Fibroblast of gingiva (primary cell): Measurements from ENCODE around the gene ZNF586.
A peak's percentile ranks its signal among the peaks of the same experiment; 100 is the strongest.
"Not testable (repeated sequence)": the region's sequence is repeated elsewhere in the genome, so short reads cannot be mapped to it uniquely, and the experiment has no call there.

Source experiments
- DNase-seq: peaks from one replicate; pipeline ENCODE4 v3.0.0-alpha.2; 2011; ENCODE audit warnings: low read depth

The ZNF586 gene

GRCh38 chr19:57769345-57770131 is at the start of gene ZNF586:
ZNF586 (plus strand) TSS chr19:57769676; CDS start chr19:57769843, 167 bp downstream.
- peak; percentile 88 for DNase-seq

- no peak for DNase-seq
Observed at GRCh38 chr19:57719901-57720519, 49.5 kb upstream of the ZNF586 start.

- no peak for DNase-seq
Observed at GRCh38 chr19:57720878-57721277, 48.6 kb upstream of the ZNF586 start.

GRCh38 chr19:57738320-57738719 is 31.2 kb upstream of the ZNF586 start:
- DNase-seq, result not testable (repeated sequence)

GRCh38 chr19:57738770-57739169 is 30.7 kb upstream of the ZNF586 start:
- not testable (repeated sequence) for DNase-seq

DNA sequence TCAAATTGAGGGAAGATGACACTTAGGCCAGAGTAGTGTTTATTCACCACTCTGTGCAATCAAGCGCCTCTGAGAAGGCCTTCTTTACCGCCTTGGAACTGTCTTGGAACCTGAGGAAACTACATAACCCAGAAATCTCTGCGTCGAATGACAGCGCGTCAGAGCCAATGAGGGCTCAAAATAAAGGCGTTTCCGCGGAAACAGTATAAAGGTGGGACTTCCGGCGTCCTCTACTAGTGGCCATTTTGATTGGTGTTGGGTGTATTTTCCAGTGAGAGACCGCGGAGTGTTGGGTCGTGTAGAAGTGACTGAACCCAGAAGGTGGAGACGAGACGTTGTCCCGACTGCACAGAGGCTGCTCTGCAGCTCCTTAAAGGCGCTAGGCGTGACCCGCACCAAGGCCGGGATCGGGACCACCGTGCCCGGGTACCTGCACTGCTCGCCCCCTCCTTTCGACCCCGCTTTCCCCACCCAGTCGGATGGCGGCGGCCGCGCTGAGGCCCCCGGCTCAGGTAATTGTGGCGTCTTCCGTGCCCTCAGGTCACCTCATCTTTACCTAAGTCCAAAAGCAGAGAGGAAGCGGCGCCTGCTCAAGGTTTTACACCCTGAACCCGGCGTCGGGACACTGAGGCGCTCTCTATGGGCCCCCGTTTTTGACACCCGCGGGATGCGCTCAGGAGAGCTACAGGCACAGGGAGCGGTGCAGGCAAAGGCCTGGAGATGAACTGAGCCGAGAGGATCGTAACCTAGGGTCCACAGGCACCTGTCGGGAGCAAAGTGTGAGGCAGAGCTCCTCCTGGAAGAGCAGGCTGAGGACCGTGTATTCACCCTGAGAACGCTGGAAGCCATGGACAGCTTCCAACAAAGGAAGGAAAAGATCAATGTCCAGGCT is 22.6 kb upstream of the ZNF586 start, which contains the start of gene ZNF776:
TSS of gene ZNF776 (plus strand) at position 236 of the 892 bp plus-strand sequence. CDS start at position 480, 244 bp downstream.
- peak; percentile 84 for DNase-seq

DNA sequence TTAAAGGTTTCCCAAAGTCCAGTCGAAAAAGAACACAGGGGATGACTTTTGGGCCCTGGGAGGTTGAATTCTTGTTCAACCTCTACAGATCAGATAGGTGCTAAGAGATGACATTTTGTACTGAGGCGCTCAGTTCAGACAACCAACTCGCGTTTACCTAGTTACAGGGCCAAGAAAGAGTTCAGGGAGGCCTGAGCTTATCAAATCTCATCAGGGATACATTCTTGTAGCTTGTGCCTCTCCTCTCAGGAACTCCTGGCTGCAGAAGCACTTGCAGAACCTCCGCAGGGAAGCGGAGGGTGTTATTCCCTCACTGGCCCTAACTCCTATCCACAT is 22.0 kb upstream of the ZNF586 start:
- no peak for DNase-seq

GRCh38 chr19:57748029-57748428 is 21.4 kb upstream of the ZNF586 start:
- DNase-seq, result no peak

DNA sequence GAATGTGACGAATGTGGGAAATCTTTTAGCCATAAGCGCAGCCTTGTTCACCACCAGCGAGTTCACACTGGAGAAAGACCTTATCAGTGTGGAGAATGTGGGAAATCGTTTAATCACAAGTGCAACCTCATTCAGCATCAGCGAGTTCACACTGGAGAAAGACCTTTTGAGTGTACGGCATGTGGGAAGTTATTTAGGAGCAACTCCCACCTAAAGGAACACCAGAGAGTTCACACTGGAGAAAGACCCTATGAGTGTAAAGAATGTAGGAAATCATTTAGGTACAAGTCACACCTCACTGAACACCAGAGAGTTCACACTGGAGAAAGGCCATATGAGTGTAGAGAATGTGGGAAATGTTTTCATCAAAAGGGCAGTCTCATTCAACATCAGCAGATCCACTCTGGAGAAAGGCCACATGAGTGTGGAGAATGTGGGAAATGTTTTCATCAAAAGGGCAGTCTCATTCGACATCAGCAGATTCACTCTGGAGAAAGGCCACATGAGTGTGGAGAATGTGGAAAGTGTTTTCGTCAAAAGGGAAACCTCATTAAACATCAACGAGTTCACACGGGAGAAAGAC is 15.3 kb upstream of the ZNF586 start:
- DNase-seq, result no peak

- no peak for DNase-seq
Observed at GRCh38 chr19:57755031-57755430, 14.4 kb upstream of the ZNF586 start.

DNA sequence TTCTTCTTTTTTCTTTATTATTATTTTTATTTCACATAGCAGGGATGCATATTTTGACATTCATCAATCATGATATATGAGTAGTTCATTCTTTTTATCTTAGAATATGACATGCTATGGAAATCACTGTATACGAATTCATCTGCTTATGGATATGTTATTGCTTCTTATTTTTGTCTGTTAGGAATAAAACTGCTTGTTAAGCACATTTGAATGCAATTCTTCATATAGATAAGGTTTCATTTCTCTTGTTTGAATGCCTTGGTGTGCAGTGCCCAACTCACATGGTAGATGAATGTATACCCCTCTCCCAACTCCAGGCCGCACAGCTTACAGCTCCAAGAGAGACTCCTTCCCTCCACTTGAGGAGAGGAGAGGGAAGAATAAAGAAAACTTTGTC is 11.5 kb upstream of the ZNF586 start:
- DNase-seq, result no peak

GRCh38 chr19:57759096-57759495 is 10.4 kb upstream of the ZNF586 start:
- DNase-seq, result no peak

DNA sequence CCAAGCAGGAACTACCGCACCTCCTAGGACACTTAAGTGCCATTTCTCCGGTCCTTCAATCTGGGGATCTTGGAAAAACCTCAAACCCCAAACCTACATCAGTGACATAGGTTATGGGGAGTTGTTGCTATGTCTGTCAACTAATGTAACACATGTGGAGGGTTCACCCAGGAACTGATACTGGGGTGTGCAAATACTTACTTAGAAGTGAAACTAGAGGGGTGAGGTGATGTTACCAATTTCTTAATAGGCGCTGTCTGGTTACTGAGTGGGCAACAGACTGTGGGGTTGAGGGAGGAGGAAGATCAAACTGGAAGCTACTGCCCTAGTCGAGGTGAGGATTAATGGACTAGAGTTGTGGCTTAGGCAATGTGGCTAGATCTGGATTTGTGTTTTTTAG is 1.9 kb downstream of the ZNF586 start:
- no peak for DNase-seq

DNA sequence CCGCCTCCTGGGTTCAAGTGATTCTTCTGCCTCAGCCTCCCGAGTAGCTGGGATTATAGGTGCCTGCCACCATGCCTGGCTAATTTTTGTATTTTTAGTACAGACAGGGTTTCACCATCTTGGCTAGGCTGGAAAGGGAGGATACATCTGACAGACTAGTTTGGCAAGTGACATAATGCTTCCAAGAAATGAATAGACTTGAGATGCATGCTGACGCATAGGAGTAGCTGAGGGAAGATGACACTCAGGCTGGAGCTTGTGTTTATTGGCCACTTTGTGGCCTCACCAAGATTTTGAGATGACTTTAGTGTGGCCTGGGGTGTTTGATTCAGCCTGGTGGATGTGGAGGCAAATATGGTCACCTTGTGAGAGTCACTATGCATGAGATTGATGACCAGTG is 4.0 kb downstream of the ZNF586 start:
- no peak for DNase-seq

GRCh38 chr19:57776764-57777296 is 7.4 kb downstream of the ZNF586 start:
- DNase-seq, result no peak

GRCh38 chr19:57778336-57778735 is 8.9 kb downstream of the ZNF586 start:
- no peak for DNase-seq

DNA sequence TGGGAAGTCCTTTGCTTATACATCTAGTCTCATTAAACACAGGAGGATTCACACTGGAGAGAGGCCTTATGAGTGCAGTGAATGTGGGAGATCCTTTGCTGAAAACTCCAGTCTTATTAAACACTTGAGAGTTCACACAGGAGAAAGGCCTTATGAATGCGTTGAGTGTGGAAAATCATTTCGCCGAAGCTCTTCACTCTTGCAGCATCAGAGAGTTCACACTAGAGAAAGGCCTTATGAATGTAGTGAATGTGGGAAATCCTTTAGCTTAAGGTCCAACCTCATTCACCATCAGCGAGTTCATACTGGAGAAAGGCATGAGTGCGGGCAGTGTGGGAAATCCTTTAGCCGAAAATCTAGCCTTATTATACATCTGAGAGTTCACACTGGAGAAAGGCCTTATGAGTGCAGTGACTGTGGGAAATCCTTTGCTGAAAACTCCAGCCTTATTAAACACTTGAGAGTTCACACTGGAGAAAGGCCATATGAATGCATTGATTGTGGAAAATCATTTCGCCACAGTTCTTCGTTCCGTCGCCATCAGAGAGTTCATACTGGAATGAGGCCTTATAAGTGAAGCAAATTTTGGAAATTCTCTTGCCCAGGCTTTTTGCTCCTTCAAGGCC is 9.9 kb downstream of the ZNF586 start:
- DNase-seq, result no peak

DNA sequence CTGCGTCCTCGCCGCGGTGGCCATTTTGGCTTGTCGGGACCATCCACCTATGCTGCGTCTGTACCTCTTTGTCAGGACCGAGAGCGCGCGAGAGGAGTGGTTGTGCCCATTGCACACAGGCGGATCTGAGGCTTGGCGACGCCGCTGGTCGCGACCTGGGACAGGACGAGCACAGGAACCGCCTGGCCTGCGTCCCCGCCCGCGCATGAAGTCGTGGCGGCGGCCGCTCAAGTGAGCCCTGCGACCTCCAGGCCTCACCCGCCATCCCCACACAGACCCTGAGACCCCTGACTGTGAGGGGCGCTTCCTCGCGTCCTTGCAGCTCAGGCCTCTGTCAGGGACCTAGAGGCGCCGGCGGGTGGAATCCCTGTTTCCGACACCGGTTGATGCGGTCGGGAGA is 16.8 kb downstream of the ZNF586 start:
- DNase-seq, result no peak

GRCh38 chr19:57786906-57787305 is 17.4 kb downstream of the ZNF586 start:
- DNase-seq, result no peak

- no peak for DNase-seq
Observed at GRCh38 chr19:57788114-57788692, 18.7 kb downstream of the ZNF586 start.

DNA sequence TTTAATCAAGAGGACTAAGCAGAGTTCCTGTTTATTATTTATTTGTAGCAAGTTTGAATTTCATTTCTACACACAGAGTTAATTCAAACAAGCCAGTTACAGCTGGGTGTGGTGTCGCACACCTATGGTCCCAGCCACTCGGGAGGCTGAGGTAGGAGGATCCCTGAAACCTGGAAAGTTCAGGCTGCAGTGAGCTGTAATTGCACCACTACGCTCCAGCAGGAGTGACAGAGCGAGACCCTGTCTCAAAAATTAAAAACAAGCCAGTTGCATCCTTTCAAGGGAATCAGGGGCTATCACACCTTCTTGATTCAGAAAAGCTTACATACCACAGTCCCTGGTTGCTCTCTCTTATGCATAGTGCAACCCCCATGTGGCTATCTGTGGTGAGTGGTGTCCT is 19.8 kb downstream of the ZNF586 start:
- no peak for DNase-seq
